Measurements from ENCODE around the gene AHCY.

DNA sequence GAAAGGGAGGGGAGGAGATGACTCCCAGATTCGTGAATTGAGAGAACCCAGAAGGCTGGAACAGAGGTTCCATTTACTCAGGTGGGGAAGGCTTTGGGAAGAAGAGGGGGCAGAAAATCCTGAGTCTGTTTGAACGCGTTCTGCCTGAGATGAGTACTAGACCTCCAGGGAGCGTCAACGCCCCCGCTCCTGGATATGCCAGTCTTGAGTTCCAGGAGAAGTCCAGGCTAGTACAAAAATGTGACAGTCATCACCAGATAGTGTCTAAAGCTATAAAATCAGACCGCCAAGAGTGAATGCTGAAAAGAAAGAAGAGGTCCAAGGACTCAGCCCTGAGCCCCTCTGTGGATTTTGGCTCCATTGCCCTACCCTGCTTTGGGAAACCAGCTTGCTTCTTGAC, 8.6 kb downstream of the AHCY start:
- TF ChIP-seq, protein P1, sequence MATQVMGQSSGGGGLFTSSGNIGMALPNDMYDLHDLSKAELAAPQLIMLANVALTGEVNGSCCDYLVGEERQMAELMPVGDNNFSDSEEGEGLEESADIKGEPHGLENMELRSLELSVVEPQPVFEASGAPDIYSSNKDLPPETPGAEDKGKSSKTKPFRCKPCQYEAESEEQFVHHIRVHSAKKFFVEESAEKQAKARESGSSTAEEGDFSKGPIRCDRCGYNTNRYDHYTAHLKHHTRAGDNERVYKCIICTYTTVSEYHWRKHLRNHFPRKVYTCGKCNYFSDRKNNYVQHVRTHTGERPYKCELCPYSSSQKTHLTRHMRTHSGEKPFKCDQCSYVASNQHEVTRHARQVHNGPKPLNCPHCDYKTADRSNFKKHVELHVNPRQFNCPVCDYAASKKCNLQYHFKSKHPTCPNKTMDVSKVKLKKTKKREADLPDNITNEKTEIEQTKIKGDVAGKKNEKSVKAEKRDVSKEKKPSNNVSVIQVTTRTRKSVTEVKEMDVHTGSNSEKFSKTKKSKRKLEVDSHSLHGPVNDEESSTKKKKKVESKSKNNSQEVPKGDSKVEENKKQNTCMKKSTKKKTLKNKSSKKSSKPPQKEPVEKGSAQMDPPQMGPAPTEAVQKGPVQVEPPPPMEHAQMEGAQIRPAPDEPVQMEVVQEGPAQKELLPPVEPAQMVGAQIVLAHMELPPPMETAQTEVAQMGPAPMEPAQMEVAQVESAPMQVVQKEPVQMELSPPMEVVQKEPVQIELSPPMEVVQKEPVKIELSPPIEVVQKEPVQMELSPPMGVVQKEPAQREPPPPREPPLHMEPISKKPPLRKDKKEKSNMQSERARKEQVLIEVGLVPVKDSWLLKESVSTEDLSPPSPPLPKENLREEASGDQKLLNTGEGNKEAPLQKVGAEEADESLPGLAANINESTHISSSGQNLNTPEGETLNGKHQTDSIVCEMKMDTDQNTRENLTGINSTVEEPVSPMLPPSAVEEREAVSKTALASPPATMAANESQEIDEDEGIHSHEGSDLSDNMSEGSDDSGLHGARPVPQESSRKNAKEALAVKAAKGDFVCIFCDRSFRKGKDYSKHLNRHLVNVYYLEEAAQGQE (IDR thresholded peaks at IDR 0.05; ENCODE audit: borderline replicate concordance) = no peak
- TF ChIP-seq, protein P2, sequence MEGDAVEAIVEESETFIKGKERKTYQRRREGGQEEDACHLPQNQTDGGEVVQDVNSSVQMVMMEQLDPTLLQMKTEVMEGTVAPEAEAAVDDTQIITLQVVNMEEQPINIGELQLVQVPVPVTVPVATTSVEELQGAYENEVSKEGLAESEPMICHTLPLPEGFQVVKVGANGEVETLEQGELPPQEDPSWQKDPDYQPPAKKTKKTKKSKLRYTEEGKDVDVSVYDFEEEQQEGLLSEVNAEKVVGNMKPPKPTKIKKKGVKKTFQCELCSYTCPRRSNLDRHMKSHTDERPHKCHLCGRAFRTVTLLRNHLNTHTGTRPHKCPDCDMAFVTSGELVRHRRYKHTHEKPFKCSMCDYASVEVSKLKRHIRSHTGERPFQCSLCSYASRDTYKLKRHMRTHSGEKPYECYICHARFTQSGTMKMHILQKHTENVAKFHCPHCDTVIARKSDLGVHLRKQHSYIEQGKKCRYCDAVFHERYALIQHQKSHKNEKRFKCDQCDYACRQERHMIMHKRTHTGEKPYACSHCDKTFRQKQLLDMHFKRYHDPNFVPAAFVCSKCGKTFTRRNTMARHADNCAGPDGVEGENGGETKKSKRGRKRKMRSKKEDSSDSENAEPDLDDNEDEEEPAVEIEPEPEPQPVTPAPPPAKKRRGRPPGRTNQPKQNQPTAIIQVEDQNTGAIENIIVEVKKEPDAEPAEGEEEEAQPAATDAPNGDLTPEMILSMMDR (IDR thresholded peaks at IDR 0.05; ENCODE audit: poor library complexity, severe bottlenecking) = no peak
- TF ChIP-seq TAF1 (IDR thresholded peaks at IDR 0.05; ENCODE audit: low read depth) = no peak
- no peak for TF ChIP-seq EZH2 (IDR thresholded peaks at IDR 0.05; ENCODE audit: borderline replicate concordance, insufficient read depth, low read length, poor library complexity, severe bottlenecking)
- TF ChIP-seq RAD21 (conservative IDR thresholded peaks at IDR 0.05) = no peak
- no peak for TF ChIP-seq POLR2AphosphoS5 (IDR thresholded peaks at IDR 0.05)
- TF ChIP-seq MXI1 (conservative IDR thresholded peaks at IDR 0.05; ENCODE audit: poor library complexity, severe bottlenecking) = no peak
- no peak for TF ChIP-seq SMC3 (conservative IDR thresholded peaks at IDR 0.05; ENCODE audit: poor library complexity)
- TF ChIP-seq EP300 (conservative IDR thresholded peaks at IDR 0.05; ENCODE audit: poor library complexity, severe bottlenecking) = no peak
